ENCODE results near the gene NHS. TPM values are rescaled to one million over a fixed set of nuclear protein-coding genes. Genes with fewer than 3 reads are reported as not detected.
"Not testable (repeated sequence)": the region's sequence is repeated elsewhere in the genome, so short reads cannot be mapped to it uniquely, and the experiment has no call there.

NHS gene
- total and polyA plus RNA-seq, 2 of the 4 experiments (the other 2 are of a cell fraction) = 0.36 to 0.90 TPM

DNA sequence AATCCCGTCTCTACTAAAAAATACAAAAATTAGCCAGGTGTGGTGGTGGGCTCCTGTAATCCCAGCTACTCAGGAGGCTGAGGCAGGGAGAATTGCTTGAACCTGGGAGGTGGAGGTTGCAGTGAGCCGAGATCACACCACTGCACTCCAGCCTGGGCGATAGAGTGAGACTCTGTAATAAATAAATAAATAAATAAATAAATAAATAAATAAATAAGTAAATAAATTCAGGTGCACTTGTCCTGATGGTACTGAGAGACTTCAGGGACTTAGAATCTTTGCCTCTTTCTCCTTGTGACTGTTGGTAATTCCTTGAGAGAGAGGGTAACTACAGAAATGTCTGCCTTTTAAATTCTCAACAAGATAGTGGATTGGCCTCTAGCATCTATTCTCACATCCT, 131.4 kb downstream of the NHS start:
- H3K4ac ChIP-seq (ENCODE audit: low read depth, low read length); H3K9ac ChIP-seq (ENCODE audit: low read depth, low read length); H3K4me3 ChIP-seq (ENCODE audit: insufficient read depth, low read depth, low read length); H3K27me3 ChIP-seq (ENCODE audit: control insufficient read depth, insufficient read depth, low read length); H3K4me1 ChIP-seq (ENCODE audit: control insufficient read depth, insufficient read depth, low read length); H3K14ac ChIP-seq (replicated peaks; ENCODE audit: low read depth, low read length); H3K27ac ChIP-seq (ENCODE audit: insufficient read depth, low read length); H4K91ac ChIP-seq (ENCODE audit: insufficient read depth, low read depth, low read length); H2BK5ac ChIP-seq (ENCODE audit: low read depth, low read length, poor library complexity, severe bottlenecking); H3K4me2 ChIP-seq (ENCODE audit: low read depth, low read length); H3K79me1 ChIP-seq (ENCODE audit: low read depth in 1 of 2, low read length in 2 of 2); H2BK120ac ChIP-seq (ENCODE audit: low read depth, low read length); H4K5ac ChIP-seq (ENCODE audit: low read depth, low read length); H3K56ac ChIP-seq (ENCODE audit: extremely low read depth, insufficient read depth, low read length); H2AK9ac ChIP-seq (replicated peaks; ENCODE audit: low read depth, low read length, poor library complexity); H2AFZ ChIP-seq (replicated peaks; ENCODE audit: low read length, poor library complexity); H3K36me3 ChIP-seq (ENCODE audit: control insufficient read depth, insufficient read depth, low read length); BruUV-seq (replicated peaks); H4K8ac ChIP-seq (ENCODE audit: low read depth in 2 of 2, low read length in 2 of 2); H2AK5ac ChIP-seq (ENCODE audit: low read depth, low read length); H2BK20ac ChIP-seq (ENCODE audit: low read depth, low read length); dilution Hi-C loops (cut with HindIII; ENCODE audit: low sequenced_read_pairs, unreplicated experiment); H3K9me3 ChIP-seq (ENCODE audit: control insufficient read depth, insufficient read depth, low read length); DNase-seq; CTCF ChIA-PET; ATAC-seq (ENCODE audit: low read depth); H4K20me1 ChIP-seq (ENCODE audit: insufficient read depth, low read length); POLR2A ChIA-PET (ENCODE audit: unreplicated experiment); H3K23ac ChIP-seq (ENCODE audit: low read depth, low read length); intact Hi-C loops (cut with micrococcal nuclease); H3K18ac ChIP-seq (ENCODE audit: low read depth, low read length); in situ Hi-C loops (cut with MboI; ENCODE audit: low sequenced_read_pairs); H3K9me1 ChIP-seq (ENCODE audit: insufficient read depth, low read length); H2BK15ac ChIP-seq (ENCODE audit: low read depth, low read length): not testable (repeated sequence)
- no CpG with 5 or more reads among the region's 3 CpGs for WGBS, 2 experiments (ENCODE audit: extremely low coverage in 2 of 2, insufficient read length in 1 of 2)
